GM19035 (cell line): Measurements from ENCODE around the gene RCVRN.

Experiments used
- ATAC-seq: cut with Tn5 transposase; IDR thresholded peaks from one replicate; pipeline ENCODE4 v1.9.1; 2021; ENCODE audit not compliant: unreplicated experiment

RCVRN gene

DNA sequence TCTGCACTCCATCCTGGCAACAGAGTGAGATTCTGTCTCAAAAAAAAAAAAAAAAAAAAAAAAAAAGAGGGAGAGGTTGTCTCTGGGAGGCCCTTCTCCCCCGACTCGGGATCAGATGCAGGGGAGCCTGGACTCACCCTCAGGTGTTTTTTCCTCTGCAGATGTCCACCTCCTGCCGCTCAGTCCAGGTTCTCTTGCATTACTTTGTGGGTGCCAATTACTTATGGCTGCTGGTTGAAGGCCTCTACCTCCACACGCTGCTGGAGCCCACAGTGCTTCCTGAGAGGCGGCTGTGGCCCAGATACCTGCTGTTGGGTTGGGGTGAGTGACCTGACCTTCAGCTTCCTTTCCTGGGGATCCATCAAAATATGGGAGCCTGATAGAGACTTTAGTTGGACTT, 45.3 kb downstream of the RCVRN start:
- ATAC-seq, result no peak

DNA sequence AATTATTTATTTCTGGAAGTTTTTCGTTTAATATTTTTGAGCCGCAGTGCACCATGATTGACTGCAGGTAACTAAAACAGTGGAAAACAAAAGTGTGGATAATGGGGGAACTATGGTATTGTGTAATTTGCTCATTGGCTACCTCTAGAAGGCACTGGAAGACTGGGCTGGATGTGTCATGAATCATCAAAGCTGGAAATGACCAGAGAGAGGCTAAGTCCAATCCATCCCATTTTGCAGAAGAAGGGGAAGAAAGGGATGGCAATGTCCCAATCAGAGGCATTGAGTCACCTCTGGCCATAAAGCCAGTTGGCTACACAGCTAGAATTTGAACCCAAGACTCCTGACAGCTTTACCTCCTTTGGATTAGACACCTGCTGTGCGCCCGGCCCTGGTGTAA, 50.0 kb downstream of the RCVRN start:
- ATAC-seq, result no peak

DNA sequence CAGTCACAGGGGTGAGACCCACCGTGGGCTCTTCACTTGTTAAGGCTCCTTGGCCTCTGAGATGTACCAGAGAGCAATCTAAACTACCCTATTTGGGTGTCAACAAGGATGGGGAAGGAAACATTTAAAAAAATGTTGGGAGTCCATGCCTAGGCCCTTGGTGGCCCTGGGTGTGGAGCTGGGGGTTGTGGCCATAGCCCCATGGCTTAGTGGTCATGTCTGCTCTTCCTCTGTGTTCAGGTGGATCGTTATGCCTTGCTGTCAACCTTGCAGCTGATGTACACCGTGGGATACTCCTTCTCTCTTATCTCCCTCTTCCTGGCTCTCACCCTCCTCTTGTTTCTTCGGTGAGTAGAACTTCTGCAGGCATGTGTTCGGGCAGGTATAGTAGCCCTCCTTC, 50.8 kb downstream of the RCVRN start:
- no peak for ATAC-seq

DNA sequence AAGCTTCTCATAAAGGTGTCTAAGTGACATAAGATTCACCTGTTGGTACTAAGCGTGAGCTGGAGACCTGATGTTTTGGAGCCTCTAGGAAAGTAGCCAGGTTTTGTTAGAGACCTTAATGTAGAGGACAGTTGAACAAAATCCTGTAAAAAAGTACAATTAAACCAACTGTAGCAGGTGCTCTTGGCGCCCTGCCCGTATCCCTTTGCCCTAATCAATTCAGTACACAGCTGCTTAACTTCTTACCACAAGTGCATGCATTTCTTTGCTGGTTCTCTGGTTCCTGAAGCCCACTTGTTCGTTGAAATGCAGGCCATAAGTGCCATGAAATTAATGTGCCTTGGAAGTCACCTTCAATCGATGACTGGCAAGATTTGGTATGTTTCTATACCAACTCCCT, 54.9 kb downstream of the RCVRN start:
- ATAC-seq, result no peak
